ENCODE results near the gene ZNF621. TPM values are rescaled to one million over a fixed set of nuclear protein-coding genes. Genes with fewer than 3 reads are reported as not detected.
A peak's percentile ranks its signal among the peaks of the same experiment; 100 is the strongest.

Gene ZNF621
- total RNA-seq: 10 to 100 TPM; 15.8 to 23.6 TPM

GRCh38 chr3:40524568-40525285, at the start of gene ZNF621:
Gene ZNF621 (plus strand): TSS chr3:40524960. CDS start chr3:40525841, 881 bp downstream.
- Histone ChIP-seq H3K27ac (peak within 1 kb of the TSS; percentile 81 to 88), H3K36me3 (no peaks in the 10 kb centered on the region), H3K4me1 (replicated peaks) (no peaks in the 10 kb centered on the region), H3K27me3 (replicated peaks; ENCODE audit: insufficient read depth) (no peaks in the 10 kb centered on the region), H3K4me3 (peak within 1 kb of the TSS; percentile 63 to 82), H3K9me3 (no peaks in the 10 kb centered on the region)
- intact Hi-C loops (cut with DNase I): loop anchor here (5.0 kb wide), 1 partner anchor 72 kb away; no protein-coding TSS in a partner anchor
- under 1% methylated on average over 54 of the region's 59 CpGs for WGBS
- TF ChIP-seq POLR2AphosphoS5 (IDR thresholded peaks at IDR 0.05) (peak; percentile 84), CTCF (IDR thresholded peaks at IDR 0.05) (no peak), POLR2A (IDR thresholded peaks at IDR 0.05) (peak; percentile 64)
- DNase-seq (ENCODE audit: low spot score): peak; percentile 86

GRCh38 chr3:40476478-40477470, 48.0 kb upstream of the ZNF621 start, which contains the start of gene ZNF619:
Gene ZNF619 (plus strand): TSS chr3:40477122. CDS start chr3:40477980, 858 bp downstream.
- no peaks in the 10 kb centered on the region for H3K36me3 ChIP-seq
- intact Hi-C loops (cut with DNase I): no loop called here
- no peaks in the 10 kb centered on the region for H3K4me1 ChIP-seq (replicated peaks)
- TF ChIP-seq POLR2AphosphoS5 (IDR thresholded peaks at IDR 0.05) (peak; percentile 41), POLR2A (IDR thresholded peaks at IDR 0.05) (no peak)
- WGBS: 8% methylated on average over 48 of the region's 48 CpGs
- H3K27ac ChIP-seq: peak within 1 kb of the TSS; percentile 52 to 71
- H3K9me3 ChIP-seq: no peaks in the 10 kb centered on the region
- H3K4me3 ChIP-seq: peak within 1 kb of the TSS; percentile 55 to 67
- no peaks in the 10 kb centered on the region for H3K27me3 ChIP-seq (replicated peaks; ENCODE audit: insufficient read depth)
- peak; percentile 51 for DNase-seq (ENCODE audit: low spot score)

GRCh38 chr3:40477666-40478065, 47.1 kb upstream of the ZNF621 start:
- no peaks in the 10 kb centered on the region for H3K36me3 ChIP-seq
- H3K27me3 ChIP-seq (replicated peaks; ENCODE audit: insufficient read depth): no peaks in the 10 kb centered on the region
- intact Hi-C loops (cut with DNase I): no loop called here
- H3K4me3 ChIP-seq: peak overlapping the region; percentile 55 to 67
- TF ChIP-seq POLR2A (IDR thresholded peaks at IDR 0.05) (no peak), POLR2AphosphoS5 (IDR thresholded peaks at IDR 0.05) (no peak), CTCF (IDR thresholded peaks at IDR 0.05) (no peak)
- H3K4me1 ChIP-seq (replicated peaks): no peaks in the 10 kb centered on the region
- no peaks in the 10 kb centered on the region for H3K9me3 ChIP-seq
- H3K27ac ChIP-seq: no peak overlapping the region
- no peak for DNase-seq (ENCODE audit: low spot score)
- 44% methylated on average over 4 of the region's 4 CpGs for WGBS

GRCh38 chr3:40487172-40487571, 37.6 kb upstream of the ZNF621 start:
- WGBS: 95% methylated on average over 3 of the region's 3 CpGs
- peaks cover 0 to 6% of the 10 kb centered on the region in 2 donors for H3K36me3 ChIP-seq
- intact Hi-C loops (cut with DNase I): no loop called here

More at GRCh38 chr3:40487172-40487571, 37.6 kb upstream of the ZNF621 start:
- no peak for DNase-seq (ENCODE audit: low spot score)
- TF ChIP-seq POLR2A (IDR thresholded peaks at IDR 0.05): no peak
- TF ChIP-seq CTCF (IDR thresholded peaks at IDR 0.05): no peak
- no peak for TF ChIP-seq POLR2AphosphoS5 (IDR thresholded peaks at IDR 0.05)
- Histone ChIP-seq H3K27me3 (replicated peaks; ENCODE audit: insufficient read depth) (no peaks in the 10 kb centered on the region), H3K4me1 (replicated peaks) (no peaks in the 10 kb centered on the region), H3K9me3 (no peaks in the 10 kb centered on the region), H3K27ac (no peak overlapping the region), H3K4me3 (no peak overlapping the region)

Measured in prostate gland (tissue), 2 donors.